OCI-LY7 (cell line): Measurements from ENCODE around the gene CIB4.

Experiments
- EZH2phosphoT487 ChIP-seq: fragments of 200-600 bp; sonication (generic); IDR thresholded peaks from 2 replicates; pipeline ENCODE4 v1.6.1; 2018; ENCODE audit warnings: low read depth, borderline replicate concordance, mild to moderate bottlenecking, mixed run types, antibody characterized with exemption, low read length, moderate library complexity, mixed read lengths
- TF ChIP-seq, protein P1 (sequence below): fragments of 200-600 bp; sonication (generic); conservative IDR thresholded peaks from 2 replicates; pipeline ENCODE4 v1.5.1; 2014; ENCODE audit warnings: mild to moderate bottlenecking, antibody characterized with exemption, low read length, moderate library complexity, mixed read lengths

- TF ChIP-seq, protein P1, sequence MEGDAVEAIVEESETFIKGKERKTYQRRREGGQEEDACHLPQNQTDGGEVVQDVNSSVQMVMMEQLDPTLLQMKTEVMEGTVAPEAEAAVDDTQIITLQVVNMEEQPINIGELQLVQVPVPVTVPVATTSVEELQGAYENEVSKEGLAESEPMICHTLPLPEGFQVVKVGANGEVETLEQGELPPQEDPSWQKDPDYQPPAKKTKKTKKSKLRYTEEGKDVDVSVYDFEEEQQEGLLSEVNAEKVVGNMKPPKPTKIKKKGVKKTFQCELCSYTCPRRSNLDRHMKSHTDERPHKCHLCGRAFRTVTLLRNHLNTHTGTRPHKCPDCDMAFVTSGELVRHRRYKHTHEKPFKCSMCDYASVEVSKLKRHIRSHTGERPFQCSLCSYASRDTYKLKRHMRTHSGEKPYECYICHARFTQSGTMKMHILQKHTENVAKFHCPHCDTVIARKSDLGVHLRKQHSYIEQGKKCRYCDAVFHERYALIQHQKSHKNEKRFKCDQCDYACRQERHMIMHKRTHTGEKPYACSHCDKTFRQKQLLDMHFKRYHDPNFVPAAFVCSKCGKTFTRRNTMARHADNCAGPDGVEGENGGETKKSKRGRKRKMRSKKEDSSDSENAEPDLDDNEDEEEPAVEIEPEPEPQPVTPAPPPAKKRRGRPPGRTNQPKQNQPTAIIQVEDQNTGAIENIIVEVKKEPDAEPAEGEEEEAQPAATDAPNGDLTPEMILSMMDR, result no peak
- no peak for TF ChIP-seq EZH2phosphoT487
Measured at GRCh38 chr2:26612034-26612433, 29.1 kb downstream of the CIB4 start.
